ENCODE results near the gene ASTN2.
"Not testable (repeated sequence)": the region's sequence is repeated elsewhere in the genome, so short reads cannot be mapped to it uniquely, and the experiment has no call there.

The ASTN2 gene

GRCh38 chr9:117073539-117074341 is 341.1 kb downstream of the ASTN2 start:
- Histone ChIP-seq H3K4me3 (no peak overlapping the region), H3K4me1 (no peaks in the 10 kb centered on the region), H3K9me3 (no peaks in the 10 kb centered on the region), H3K27ac (no peak overlapping the region), H3K27me3 (no peaks in the 10 kb centered on the region), H3K36me3 (no peaks in the 10 kb centered on the region)
- peak; percentile 16 to 32 for TF ChIP-seq CTCF (IDR thresholded peaks at IDR 0.05)
- DNase-seq = no peak
- intact Hi-C loops (cut with DNase I; ENCODE audit: low total_unique reads) = no loop called here

- H3K9me3 ChIP-seq = no peaks in the 10 kb centered on the region
- DNase-seq = no peak
- H3K4me1 ChIP-seq = no peaks in the 10 kb centered on the region
- H3K36me3 ChIP-seq = no peaks in the 10 kb centered on the region
- no peak for TF ChIP-seq CTCF (IDR thresholded peaks at IDR 0.05)
- no peak overlapping the region for H3K4me3 ChIP-seq
- no peaks in the 10 kb centered on the region for H3K27me3 ChIP-seq
- intact Hi-C loops (cut with DNase I; ENCODE audit: low total_unique reads) = no loop called here
- no peak overlapping the region for H3K27ac ChIP-seq
Measured at GRCh38 chr9:117073071-117073470, 341.8 kb downstream of the ASTN2 start.

- Histone ChIP-seq H3K27me3 (no peaks in the 10 kb centered on the region), H3K4me1 (no peaks in the 10 kb centered on the region), H3K36me3 (no peaks in the 10 kb centered on the region), H3K9me3 (no peaks in the 10 kb centered on the region), H3K4me3 (no peak overlapping the region), H3K27ac (no peak overlapping the region)
- no peak for TF ChIP-seq CTCF (IDR thresholded peaks at IDR 0.05)
- intact Hi-C loops (cut with DNase I; ENCODE audit: low total_unique reads) = no loop called here
- no peak for DNase-seq
Measured at GRCh38 chr9:117072216-117072615, 342.6 kb downstream of the ASTN2 start.

GRCh38 chr9:117071673-117072207 is 343.1 kb downstream of the ASTN2 start:
- H3K4me3 ChIP-seq; DNase-seq; H3K4me1 ChIP-seq; H3K27ac ChIP-seq; H3K9me3 ChIP-seq; H3K27me3 ChIP-seq; intact Hi-C loops (cut with DNase I; ENCODE audit: low total_unique reads); H3K36me3 ChIP-seq: not testable (repeated sequence)

GRCh38 chr9:117063721-117064471 is 351.0 kb downstream of the ASTN2 start:
- Histone ChIP-seq H3K9me3 (no peaks in the 10 kb centered on the region), H3K4me1 (no peaks in the 10 kb centered on the region), H3K27ac (no peak overlapping the region), H3K36me3 (no peaks in the 10 kb centered on the region), H3K27me3 (no peaks in the 10 kb centered on the region), H3K4me3 (no peak overlapping the region)
- no peak for DNase-seq
- no peak for TF ChIP-seq CTCF (IDR thresholded peaks at IDR 0.05)
- intact Hi-C loops (cut with DNase I; ENCODE audit: low total_unique reads) = no loop called here

- TF ChIP-seq CTCF (IDR thresholded peaks at IDR 0.05) = no peak
Measured at GRCh38 chr9:117060963-117061362, 353.9 kb downstream of the ASTN2 start.

More at GRCh38 chr9:117060963-117061362, 353.9 kb downstream of the ASTN2 start:
- Histone ChIP-seq H3K27me3 (no peaks in the 10 kb centered on the region), H3K36me3 (no peaks in the 10 kb centered on the region), H3K9me3 (no peaks in the 10 kb centered on the region), H3K27ac (no peak overlapping the region), H3K4me1 (no peaks in the 10 kb centered on the region), H3K4me3 (no peak overlapping the region)
- DNase-seq = no peak
- intact Hi-C loops (cut with DNase I; ENCODE audit: low total_unique reads) = no loop called here
